ENCODE results near the gene TMEM232. TPM values are rescaled to one million over a fixed set of nuclear protein-coding genes. Genes with fewer than 3 reads are reported as not detected.

Gene TMEM232
- total RNA-seq, 1 experiment from 2014 or later: 1.3 TPM

DNA sequence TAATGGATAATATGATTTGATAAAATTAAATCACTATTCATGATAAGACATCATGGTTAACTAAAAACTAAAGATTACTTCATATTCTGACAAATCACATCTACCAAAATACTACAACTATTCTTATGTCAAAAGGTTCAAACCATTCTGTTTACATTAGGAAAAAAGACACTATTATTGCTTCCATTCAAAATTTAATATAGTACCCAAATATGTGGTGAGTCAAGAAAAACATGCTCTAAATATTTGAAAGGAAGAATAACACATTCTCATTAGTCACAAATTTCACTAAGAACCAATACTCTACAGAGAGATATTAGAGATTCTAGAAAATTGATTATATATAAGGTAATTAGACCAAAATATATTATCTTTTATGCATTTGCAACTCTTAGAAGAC is 234.0 kb downstream of the TMEM232 start (continued):
- TF ChIP-seq, protein P1, sequence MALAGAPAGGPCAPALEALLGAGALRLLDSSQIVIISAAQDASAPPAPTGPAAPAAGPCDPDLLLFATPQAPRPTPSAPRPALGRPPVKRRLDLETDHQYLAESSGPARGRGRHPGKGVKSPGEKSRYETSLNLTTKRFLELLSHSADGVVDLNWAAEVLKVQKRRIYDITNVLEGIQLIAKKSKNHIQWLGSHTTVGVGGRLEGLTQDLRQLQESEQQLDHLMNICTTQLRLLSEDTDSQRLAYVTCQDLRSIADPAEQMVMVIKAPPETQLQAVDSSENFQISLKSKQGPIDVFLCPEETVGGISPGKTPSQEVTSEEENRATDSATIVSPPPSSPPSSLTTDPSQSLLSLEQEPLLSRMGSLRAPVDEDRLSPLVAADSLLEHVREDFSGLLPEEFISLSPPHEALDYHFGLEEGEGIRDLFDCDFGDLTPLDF (CRISPR knock-in tag; IDR thresholded peaks at IDR 0.05): no peak
- TF ChIP-seq ATF1 (CRISPR knock-in tag; IDR thresholded peaks at IDR 0.05) (no peak), CREB1 (CRISPR knock-in tag; IDR thresholded peaks at IDR 0.05) (no peak), FOXJ3 (CRISPR knock-in tag; IDR thresholded peaks at IDR 0.05; ENCODE audit: borderline replicate concordance) (no peak), MXD4 (CRISPR knock-in tag; IDR thresholded peaks at IDR 0.05; ENCODE audit: borderline replicate concordance) (no peak), SOX15 (CRISPR knock-in tag; IDR thresholded peaks at IDR 0.05) (no peak), NFE2L1 (CRISPR knock-in tag; IDR thresholded peaks at IDR 0.05) (no peak), IRF2 (CRISPR knock-in tag; IDR thresholded peaks at IDR 0.05; ENCODE audit: borderline replicate concordance, low read depth) (no peak), HMGA2 (CRISPR knock-in tag; IDR thresholded peaks at IDR 0.05) (no peak)
- TF ChIP-seq, protein P2, sequence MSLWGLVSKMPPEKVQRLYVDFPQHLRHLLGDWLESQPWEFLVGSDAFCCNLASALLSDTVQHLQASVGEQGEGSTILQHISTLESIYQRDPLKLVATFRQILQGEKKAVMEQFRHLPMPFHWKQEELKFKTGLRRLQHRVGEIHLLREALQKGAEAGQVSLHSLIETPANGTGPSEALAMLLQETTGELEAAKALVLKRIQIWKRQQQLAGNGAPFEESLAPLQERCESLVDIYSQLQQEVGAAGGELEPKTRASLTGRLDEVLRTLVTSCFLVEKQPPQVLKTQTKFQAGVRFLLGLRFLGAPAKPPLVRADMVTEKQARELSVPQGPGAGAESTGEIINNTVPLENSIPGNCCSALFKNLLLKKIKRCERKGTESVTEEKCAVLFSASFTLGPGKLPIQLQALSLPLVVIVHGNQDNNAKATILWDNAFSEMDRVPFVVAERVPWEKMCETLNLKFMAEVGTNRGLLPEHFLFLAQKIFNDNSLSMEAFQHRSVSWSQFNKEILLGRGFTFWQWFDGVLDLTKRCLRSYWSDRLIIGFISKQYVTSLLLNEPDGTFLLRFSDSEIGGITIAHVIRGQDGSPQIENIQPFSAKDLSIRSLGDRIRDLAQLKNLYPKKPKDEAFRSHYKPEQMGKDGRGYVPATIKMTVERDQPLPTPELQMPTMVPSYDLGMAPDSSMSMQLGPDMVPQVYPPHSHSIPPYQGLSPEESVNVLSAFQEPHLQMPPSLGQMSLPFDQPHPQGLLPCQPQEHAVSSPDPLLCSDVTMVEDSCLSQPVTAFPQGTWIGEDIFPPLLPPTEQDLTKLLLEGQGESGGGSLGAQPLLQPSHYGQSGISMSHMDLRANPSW (CRISPR knock-in tag; conservative IDR thresholded peaks at IDR 0.05; ENCODE audit: low read depth): no peak
- TF ChIP-seq, protein P3, sequence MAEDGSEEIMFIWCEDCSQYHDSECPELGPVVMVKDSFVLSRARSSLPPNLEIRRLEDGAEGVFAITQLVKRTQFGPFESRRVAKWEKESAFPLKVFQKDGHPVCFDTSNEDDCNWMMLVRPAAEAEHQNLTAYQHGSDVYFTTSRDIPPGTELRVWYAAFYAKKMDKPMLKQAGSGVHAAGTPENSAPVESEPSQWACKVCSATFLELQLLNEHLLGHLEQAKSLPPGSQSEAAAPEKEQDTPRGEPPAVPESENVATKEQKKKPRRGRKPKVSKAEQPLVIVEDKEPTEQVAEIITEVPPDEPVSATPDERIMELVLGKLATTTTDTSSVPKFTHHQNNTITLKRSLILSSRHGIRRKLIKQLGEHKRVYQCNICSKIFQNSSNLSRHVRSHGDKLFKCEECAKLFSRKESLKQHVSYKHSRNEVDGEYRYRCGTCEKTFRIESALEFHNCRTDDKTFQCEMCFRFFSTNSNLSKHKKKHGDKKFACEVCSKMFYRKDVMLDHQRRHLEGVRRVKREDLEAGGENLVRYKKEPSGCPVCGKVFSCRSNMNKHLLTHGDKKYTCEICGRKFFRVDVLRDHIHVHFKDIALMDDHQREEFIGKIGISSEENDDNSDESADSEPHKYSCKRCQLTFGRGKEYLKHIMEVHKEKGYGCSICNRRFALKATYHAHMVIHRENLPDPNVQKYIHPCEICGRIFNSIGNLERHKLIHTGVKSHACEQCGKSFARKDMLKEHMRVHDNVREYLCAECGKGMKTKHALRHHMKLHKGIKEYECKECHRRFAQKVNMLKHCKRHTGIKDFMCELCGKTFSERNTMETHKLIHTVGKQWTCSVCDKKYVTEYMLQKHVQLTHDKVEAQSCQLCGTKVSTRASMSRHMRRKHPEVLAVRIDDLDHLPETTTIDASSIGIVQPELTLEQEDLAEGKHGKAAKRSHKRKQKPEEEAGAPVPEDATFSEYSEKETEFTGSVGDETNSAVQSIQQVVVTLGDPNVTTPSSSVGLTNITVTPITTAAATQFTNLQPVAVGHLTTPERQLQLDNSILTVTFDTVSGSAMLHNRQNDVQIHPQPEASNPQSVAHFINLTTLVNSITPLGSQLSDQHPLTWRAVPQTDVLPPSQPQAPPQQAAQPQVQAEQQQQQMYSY (CRISPR knock-in tag; IDR thresholded peaks at IDR 0.05): no peak
- TF ChIP-seq, protein P4, sequence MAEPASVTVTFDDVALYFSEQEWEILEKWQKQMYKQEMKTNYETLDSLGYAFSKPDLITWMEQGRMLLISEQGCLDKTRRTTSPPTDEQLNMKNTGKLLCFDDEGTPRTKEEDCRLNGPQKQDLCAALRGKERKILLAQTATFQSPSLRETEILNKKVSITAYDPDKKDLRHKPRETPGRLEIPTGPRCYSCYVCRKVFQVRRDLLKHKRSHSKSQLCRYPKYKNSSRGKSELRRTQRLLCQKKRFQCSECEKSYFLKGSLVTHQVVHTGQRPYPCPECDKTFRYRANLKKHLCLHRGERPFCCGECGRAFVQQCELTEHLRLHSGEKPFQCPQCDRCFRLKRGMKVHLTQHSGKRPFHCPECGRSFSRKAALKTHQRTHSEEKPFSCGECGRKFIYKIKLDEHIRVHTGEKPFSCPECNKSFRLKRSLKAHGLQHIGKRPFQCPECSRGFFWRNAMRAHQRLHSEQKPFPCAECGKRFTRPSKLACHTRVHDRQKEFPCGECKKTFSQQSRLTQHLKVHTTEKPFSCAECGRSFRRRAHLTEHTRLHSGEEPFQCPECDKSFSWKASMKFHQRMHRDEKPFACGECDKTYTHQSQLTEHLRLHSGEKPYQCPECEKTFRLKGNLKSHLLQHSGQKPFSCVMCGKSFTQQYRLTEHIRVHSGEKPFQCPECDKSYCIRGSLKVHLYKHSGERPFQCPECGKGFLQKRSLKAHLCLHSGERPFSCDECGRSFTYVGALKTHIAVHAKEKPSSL (CRISPR knock-in tag; conservative IDR thresholded peaks at IDR 0.05): no peak
- TF ChIP-seq, protein P5, sequence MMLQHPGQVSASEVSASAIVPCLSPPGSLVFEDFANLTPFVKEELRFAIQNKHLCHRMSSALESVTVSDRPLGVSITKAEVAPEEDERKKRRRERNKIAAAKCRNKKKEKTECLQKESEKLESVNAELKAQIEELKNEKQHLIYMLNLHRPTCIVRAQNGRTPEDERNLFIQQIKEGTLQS (CRISPR knock-in tag; conservative IDR thresholded peaks at IDR 0.05): no peak

DNA sequence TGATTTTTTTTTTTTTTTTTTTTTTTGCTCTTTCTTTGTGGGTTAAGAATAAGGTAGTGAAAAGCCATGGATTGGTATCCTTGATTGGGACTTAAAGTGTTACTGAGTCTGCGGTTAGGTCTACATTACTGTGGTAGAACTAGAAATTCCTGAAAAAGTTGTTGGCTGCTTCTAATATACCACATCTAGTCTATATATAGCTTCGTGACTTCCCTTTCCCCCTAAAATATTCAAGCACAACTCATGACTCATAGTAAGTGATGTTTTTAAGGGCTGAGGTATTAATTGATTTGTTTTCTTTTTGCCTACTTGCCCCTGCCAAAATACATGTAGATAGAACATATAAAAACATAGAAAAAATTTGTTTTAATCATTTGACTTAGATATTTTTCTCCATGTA is 247.6 kb downstream of the TMEM232 start:
- ATAC-seq (no peak), DNase-seq (ENCODE audit: low spot score) (no peak)
- Mint-ChIP-seq H3K9me3 (peaks cover 2% of the 10 kb centered on the region; the same call in 1 of the 2 replicates), H3K36me3 (no peaks in the 10 kb centered on the region), H3K27ac (peak overlapping the region; percentile 35; the same call in 1 of the 2 replicates), H3K4me3 (no peak overlapping the region), H3K4me1 (peaks cover 38% of the 10 kb centered on the region), H3K27me3 (ENCODE audit: low read depth) (no peaks in the 10 kb centered on the region)
- TF ChIP-seq ZNF138 (CRISPR knock-in tag; conservative IDR thresholded peaks at IDR 0.05): no peak
- TF ChIP-seq, protein P6, sequence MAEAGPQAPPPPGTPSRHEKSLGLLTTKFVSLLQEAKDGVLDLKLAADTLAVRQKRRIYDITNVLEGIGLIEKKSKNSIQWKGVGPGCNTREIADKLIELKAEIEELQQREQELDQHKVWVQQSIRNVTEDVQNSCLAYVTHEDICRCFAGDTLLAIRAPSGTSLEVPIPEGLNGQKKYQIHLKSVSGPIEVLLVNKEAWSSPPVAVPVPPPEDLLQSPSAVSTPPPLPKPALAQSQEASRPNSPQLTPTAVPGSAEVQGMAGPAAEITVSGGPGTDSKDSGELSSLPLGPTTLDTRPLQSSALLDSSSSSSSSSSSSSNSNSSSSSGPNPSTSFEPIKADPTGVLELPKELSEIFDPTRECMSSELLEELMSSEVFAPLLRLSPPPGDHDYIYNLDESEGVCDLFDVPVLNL (CRISPR knock-in tag; IDR thresholded peaks at IDR 0.05; ENCODE audit: borderline replicate concordance, low read depth): no peak
- TF ChIP-seq, protein P7, sequence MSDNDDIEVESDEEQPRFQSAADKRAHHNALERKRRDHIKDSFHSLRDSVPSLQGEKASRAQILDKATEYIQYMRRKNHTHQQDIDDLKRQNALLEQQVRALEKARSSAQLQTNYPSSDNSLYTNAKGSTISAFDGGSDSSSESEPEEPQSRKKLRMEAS (CRISPR knock-in tag; IDR thresholded peaks at IDR 0.05): no peak
- no peak for TF ChIP-seq ZNF263 (CRISPR knock-in tag; IDR thresholded peaks at IDR 0.05; ENCODE audit: low read depth)
- ChIA-PET CTCF (no interaction called here), POLR2A (no interaction called here)

All from WTC11 (cell line).